ENCODE data around the gene BICD1. TPM values are rescaled to one million over a fixed set of nuclear protein-coding genes. Genes with fewer than 3 reads are reported as not detected.

Gene BICD1
- total and polyA plus RNA-seq, 2 of the 13 experiments (the other 11 are each of a cell fraction or from before 2014, with no cell fraction given) = 4.5 to 5.2 TPM

- TF ChIP-seq ZUFSP (CRISPR knock-in tag; IDR thresholded peaks at IDR 0.05; ENCODE audit: borderline replicate concordance) (no peak), BCL6 (CRISPR knock-in tag; IDR thresholded peaks at IDR 0.05) (peak; percentile 50), CERS6 (CRISPR knock-in tag; IDR thresholded peaks at IDR 0.05) (no peak), HOXA7 (CRISPR knock-in tag; IDR thresholded peaks at IDR 0.05) (no peak), MAFF (IDR thresholded peaks at IDR 0.05; ENCODE audit: low read depth, low read length) (peak; percentile 9; the same call in 1 of the 2 replicates), ZBTB20 (CRISPR knock-in tag; IDR thresholded peaks at IDR 0.05; ENCODE audit: borderline replicate concordance, low read depth) (peak; percentile 94), ATAD3A (CRISPR knock-in tag; IDR thresholded peaks at IDR 0.05) (no peak), EED (CRISPR knock-in tag; IDR thresholded peaks at IDR 0.05) (no peak), FOSL1 (CRISPR knock-in tag; IDR thresholded peaks at IDR 0.05; ENCODE audit: borderline replicate concordance) (no peak), PHF21A (CRISPR knock-in tag; IDR thresholded peaks at IDR 0.05) (no peak), ZNF567 (CRISPR knock-in tag; IDR thresholded peaks at IDR 0.05; ENCODE audit: borderline replicate concordance) (no peak), ZNF446 (CRISPR knock-in tag; IDR thresholded peaks at IDR 0.05) (no peak), ZKSCAN8 (CRISPR knock-in tag; IDR thresholded peaks at IDR 0.05; ENCODE audit: borderline replicate concordance) (no peak), PREB (CRISPR knock-in tag; IDR thresholded peaks at IDR 0.05) (no peak), CEBPZ (IDR thresholded peaks at IDR 0.05; ENCODE audit: low read length) (no peak), U2AF2 (IDR thresholded peaks at IDR 0.05; ENCODE audit: low read depth, low read length) (no peak), NR2F1 (CRISPR knock-in tag; IDR thresholded peaks at IDR 0.05) (no peak), ZNF350 (CRISPR knock-in tag; IDR thresholded peaks at IDR 0.05; ENCODE audit: borderline replicate concordance, low read depth) (no peak), ZNF138 (CRISPR knock-in tag; IDR thresholded peaks at IDR 0.05; ENCODE audit: low read depth) (no peak), KAT8 (CRISPR knock-in tag; IDR thresholded peaks at IDR 0.05) (peak; percentile 47; the same call in 1 of the 2 replicates), MXI1 (IDR thresholded peaks at IDR 0.05; ENCODE audit: borderline replicate concordance, low read depth, low read length) (no peak)
- TF ChIP-seq, protein P1, sequence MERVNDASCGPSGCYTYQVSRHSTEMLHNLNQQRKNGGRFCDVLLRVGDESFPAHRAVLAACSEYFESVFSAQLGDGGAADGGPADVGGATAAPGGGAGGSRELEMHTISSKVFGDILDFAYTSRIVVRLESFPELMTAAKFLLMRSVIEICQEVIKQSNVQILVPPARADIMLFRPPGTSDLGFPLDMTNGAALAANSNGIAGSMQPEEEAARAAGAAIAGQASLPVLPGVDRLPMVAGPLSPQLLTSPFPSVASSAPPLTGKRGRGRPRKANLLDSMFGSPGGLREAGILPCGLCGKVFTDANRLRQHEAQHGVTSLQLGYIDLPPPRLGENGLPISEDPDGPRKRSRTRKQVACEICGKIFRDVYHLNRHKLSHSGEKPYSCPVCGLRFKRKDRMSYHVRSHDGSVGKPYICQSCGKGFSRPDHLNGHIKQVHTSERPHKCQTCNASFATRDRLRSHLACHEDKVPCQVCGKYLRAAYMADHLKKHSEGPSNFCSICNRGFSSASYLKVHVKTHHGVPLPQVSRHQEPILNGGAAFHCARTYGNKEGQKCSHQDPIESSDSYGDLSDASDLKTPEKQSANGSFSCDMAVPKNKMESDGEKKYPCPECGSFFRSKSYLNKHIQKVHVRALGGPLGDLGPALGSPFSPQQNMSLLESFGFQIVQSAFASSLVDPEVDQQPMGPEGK (CRISPR knock-in tag; IDR thresholded peaks at IDR 0.05) = no peak
Measured at GRCh38 chr12:32135967-32136366, 29.3 kb downstream of the BICD1 start (continued).

All from HepG2 (cell line).